Ishikawa (cell line): Measurements from ENCODE around the gene EPHB1.

Experiments
- CEBPB ChIP-seq: IDR thresholded peaks from 2 replicates; pipeline ENCODE4 v1.6.1; 2012
- CREB1 ChIP-seq: IDR thresholded peaks from 2 replicates; pipeline ENCODE4 v1.6.1; 2012; ENCODE audit warnings: low read depth
- EGR1 ChIP-seq: IDR thresholded peaks from 2 replicates; pipeline ENCODE4 v1.6.1; 2012
- EP300 ChIP-seq: IDR thresholded peaks from 2 replicates; pipeline ENCODE4 v1.6.1; 2012; ENCODE audit warnings: borderline replicate concordance
- MAX ChIP-seq: IDR thresholded peaks from 2 replicates; pipeline ENCODE4 v1.6.1; 2012
- RAD21 ChIP-seq: IDR thresholded peaks from 2 replicates; pipeline ENCODE4 v1.6.1; 2012; ENCODE audit warnings: low read depth
- REST ChIP-seq: IDR thresholded peaks from 2 replicates; pipeline ENCODE4 v1.6.1; 2012; ENCODE audit warnings: low read depth, mild to moderate bottlenecking
- TAF1 ChIP-seq: IDR thresholded peaks from 2 replicates; pipeline ENCODE4 v1.6.1; 2012; ENCODE audit warnings: low read depth, mild to moderate bottlenecking
- TCF12 ChIP-seq: IDR thresholded peaks from 2 replicates; pipeline ENCODE4 v1.6.1; 2012; ENCODE audit warnings: low read depth
- ZBTB7A ChIP-seq: IDR thresholded peaks from 2 replicates; pipeline ENCODE4 v1.6.1; 2012; ENCODE audit warnings: low read depth

- TF ChIP-seq MAX = no peak
- no peak for TF ChIP-seq REST
- TF ChIP-seq CREB1 = no peak
- TF ChIP-seq EP300 = no peak
- TF ChIP-seq ZBTB7A = no peak
- no peak for TF ChIP-seq RAD21
- TF ChIP-seq EGR1 = no peak
- TF ChIP-seq TAF1 = no peak
- TF ChIP-seq TCF12 = no peak
- no peak for TF ChIP-seq CEBPB
Measured at GRCh38 chr3:135118792-135119191, 323.7 kb downstream of the EPHB1 start.
